Measurements from ENCODE around the gene MEST. TPM values are rescaled to one million over a fixed set of nuclear protein-coding genes. Genes with fewer than 3 reads are reported as not detected.
"Not testable (repeated sequence)": the region's sequence is repeated elsewhere in the genome, so short reads cannot be mapped to it uniquely, and the experiment has no call there.

MEST gene
- polyA plus RNA-seq, 1 of the 3 experiments (the other 2 are of a cell fraction): 36.7 TPM

DNA sequence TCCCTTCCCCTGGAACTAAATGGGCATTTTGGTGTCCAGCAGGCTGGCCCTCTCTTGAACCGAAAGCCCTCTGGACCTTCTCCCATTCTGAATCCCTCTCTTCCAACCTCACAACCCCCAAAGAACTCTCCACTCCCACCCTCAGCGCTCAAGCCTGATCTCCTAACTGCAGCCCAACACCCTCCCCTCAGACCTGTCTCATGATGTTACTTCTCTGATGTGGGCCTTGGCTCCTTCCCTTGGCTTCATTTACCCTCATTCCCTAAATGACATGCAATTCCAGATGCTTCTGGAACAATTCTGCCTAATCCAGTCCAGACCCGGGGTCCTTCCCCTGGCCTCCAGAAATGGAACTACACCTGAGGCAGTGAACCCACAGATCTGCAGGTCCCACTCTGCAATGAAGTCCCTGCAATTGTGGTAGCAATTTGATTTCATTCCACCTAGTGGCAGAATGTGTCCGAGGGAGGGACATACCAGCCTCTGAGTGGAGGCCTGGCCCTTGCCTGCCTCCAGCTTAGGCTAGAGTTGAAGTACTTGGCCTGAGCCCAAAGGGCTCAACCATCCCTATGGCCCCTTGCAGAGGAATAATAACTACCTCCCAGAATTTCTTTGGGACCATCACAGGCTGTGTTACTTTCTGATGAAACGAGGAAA lies 47.0 kb upstream of the MEST start:
- H3F3A ChIP-seq (replicated peaks; ENCODE audit: insufficient read depth): no peaks in the 10 kb centered on the region
- no peak overlapping the region for H3K27ac ChIP-seq (ENCODE audit: low read depth in 2 of 2, low read length in 1 of 2)
- H3K4me2 ChIP-seq: no peak overlapping the region
- H3K36me3 ChIP-seq (replicated peaks in 1 of 2; ENCODE audit: control insufficient read depth in 1 of 2, insufficient read depth in 2 of 2, low read length in 1 of 2): no peaks in the 10 kb centered on the region
- CTCF ChIA-PET: interaction anchor here (0.9 to 1.1 kb wide), 2 partner anchors 8 to 11 kb away, joined by 3 read pairs; no protein-coding TSS in a partner anchor
- H3K4me3 ChIP-seq (ENCODE audit: low read depth in 2 of 2, low read length in 1 of 2): no peak overlapping the region
- no peak overlapping the region for H2AFZ ChIP-seq (ENCODE audit: low read depth)
- no peaks in the 10 kb centered on the region for H3K9me2 ChIP-seq
- DNase-seq: no peak
- no peaks in the 10 kb centered on the region for H4K20me1 ChIP-seq (ENCODE audit: insufficient read depth)
- no peak overlapping the region for H3K9ac ChIP-seq
- no peak for TF ChIP-seq RAD21 (IDR thresholded peaks at IDR 0.05; ENCODE audit: low read length)
- TF ChIP-seq, protein P1, sequence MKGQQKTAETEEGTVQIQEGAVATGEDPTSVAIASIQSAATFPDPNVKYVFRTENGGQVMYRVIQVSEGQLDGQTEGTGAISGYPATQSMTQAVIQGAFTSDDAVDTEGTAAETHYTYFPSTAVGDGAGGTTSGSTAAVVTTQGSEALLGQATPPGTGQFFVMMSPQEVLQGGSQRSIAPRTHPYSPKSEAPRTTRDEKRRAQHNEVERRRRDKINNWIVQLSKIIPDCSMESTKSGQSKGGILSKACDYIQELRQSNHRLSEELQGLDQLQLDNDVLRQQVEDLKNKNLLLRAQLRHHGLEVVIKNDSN (IDR thresholded peaks at IDR 0.05; ENCODE audit: borderline replicate concordance, low read depth): no peak
- 71% methylated on average over 5 of the region's 5 CpGs for WGBS (ENCODE audit: low lambda C conversion rate)
- H3K79me2 ChIP-seq (ENCODE audit: insufficient read depth): no peaks in the 10 kb centered on the region
- POLR2A ChIA-PET: no interaction called here
- H3K27me3 ChIP-seq (ENCODE audit: insufficient read depth): no peaks in the 10 kb centered on the region
- 0 out of 2 replicates have a peak, but pooled peaks cover 7% of the 10 kb centered on the region for H3K9me3 ChIP-seq
- peaks cover 0 to 10% of the 10 kb centered on the region in 2 experiments; a peak in 2 of 4 replicates for H3K4me1 ChIP-seq (ENCODE audit: control insufficient read depth in 1 of 2, insufficient read depth in 2 of 2, low read depth in 1 of 2, low read length in 1 of 2)

DNA sequence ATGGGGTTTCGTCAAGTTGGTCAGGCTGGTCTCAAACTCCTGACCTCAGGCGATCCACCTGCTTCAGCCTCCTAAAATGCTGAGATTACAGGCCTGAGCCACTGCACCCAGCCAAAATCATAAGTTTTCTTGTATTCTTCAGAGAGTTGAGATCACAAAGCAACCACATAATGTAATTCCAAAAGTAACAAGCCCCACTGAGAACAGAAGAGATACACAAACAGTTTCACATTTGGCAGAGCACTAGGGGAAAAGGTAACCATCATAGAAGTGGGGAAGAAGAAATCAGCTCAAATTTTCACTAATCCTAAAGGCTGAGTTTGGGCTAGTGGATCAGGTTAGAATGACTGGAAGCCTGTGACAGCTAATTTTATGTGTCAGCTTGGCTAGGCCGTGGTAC lies 45.6 kb upstream of the MEST start:
- Histone ChIP-seq H3K9me3 (0 out of 2 replicates have a peak, but pooled peaks cover 7% of the 10 kb centered on the region), H3K27ac (ENCODE audit: low read depth in 2 of 2, low read length in 1 of 2) (no peak overlapping the region), H3K4me3 (ENCODE audit: low read depth in 2 of 2, low read length in 1 of 2) (no peak overlapping the region), H3K4me2 (no peak overlapping the region), H4K20me1 (ENCODE audit: insufficient read depth) (no peaks in the 10 kb centered on the region), H3F3A (replicated peaks; ENCODE audit: insufficient read depth) (no peaks in the 10 kb centered on the region), H2AFZ (ENCODE audit: low read depth) (no peak overlapping the region), H3K79me2 (ENCODE audit: insufficient read depth) (no peaks in the 10 kb centered on the region), H3K36me3 (replicated peaks in 1 of 2; ENCODE audit: control insufficient read depth in 1 of 2, insufficient read depth in 2 of 2, low read length in 1 of 2) (no peaks in the 10 kb centered on the region), H3K27me3 (ENCODE audit: insufficient read depth) (no peaks in the 10 kb centered on the region), H3K9ac (no peak overlapping the region), H3K4me1 (ENCODE audit: control insufficient read depth in 1 of 2, insufficient read depth in 2 of 2, low read depth in 1 of 2, low read length in 1 of 2) (peaks cover 0 to 4% of the 10 kb centered on the region in 2 experiments; a peak in 2 of 4 replicates), H3K9me2 (no peaks in the 10 kb centered on the region)
- WGBS (ENCODE audit: low lambda C conversion rate): 63% methylated on average over 3 of the region's 3 CpGs
- DNase-seq: no peak
- CTCF ChIA-PET: interaction anchor here (0.6 kb wide), 1 partner anchor 205 kb away, joined by 3 read pairs; no protein-coding TSS in a partner anchor
- TF ChIP-seq, protein P2, sequence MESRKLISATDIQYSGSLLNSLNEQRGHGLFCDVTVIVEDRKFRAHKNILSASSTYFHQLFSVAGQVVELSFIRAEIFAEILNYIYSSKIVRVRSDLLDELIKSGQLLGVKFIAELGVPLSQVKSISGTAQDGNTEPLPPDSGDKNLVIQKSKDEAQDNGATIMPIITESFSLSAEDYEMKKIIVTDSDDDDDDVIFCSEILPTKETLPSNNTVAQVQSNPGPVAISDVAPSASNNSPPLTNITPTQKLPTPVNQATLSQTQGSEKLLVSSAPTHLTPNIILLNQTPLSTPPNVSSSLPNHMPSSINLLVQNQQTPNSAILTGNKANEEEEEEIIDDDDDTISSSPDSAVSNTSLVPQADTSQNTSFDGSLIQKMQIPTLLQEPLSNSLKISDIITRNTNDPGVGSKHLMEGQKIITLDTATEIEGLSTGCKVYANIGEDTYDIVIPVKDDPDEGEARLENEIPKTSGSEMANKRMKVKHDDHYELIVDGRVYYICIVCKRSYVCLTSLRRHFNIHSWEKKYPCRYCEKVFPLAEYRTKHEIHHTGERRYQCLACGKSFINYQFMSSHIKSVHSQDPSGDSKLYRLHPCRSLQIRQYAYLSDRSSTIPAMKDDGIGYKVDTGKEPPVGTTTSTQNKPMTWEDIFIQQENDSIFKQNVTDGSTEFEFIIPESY (IDR thresholded peaks at IDR 0.05; ENCODE audit: borderline replicate concordance, low read depth): no peak
- no peak for TF ChIP-seq RFX5 (IDR thresholded peaks at IDR 0.05; ENCODE audit: low read length)
- no peak for TF ChIP-seq FOXM1 (IDR thresholded peaks at IDR 0.05; ENCODE audit: low read depth)
- POLR2A ChIA-PET: interaction anchor here (1.0 kb wide), 1 partner anchor 241 kb away, joined by 4 read pairs; the partner anchor contains the start of gene TMEM209

DNA sequence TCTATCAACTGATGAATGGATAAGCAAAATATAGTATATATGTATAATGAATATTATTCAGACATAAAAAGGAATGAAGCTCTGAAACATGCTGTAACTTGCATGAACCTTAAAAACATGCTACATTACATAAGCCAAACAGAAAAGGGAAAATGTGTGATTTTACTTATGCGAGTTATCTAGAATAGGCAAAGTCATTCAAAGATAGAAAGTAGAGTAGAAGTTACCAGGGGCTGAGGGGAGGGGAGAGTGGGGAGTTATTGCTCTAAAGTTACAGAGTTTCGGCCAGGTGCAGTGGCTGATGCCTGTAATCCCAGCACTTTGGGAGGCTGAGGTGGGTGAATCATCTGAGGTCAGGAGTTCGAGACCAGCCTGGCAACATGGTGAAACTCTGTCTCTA lies 40.5 kb upstream of the MEST start:
- CTCF ChIA-PET; H3K4me3 ChIP-seq (ENCODE audit: low read depth in 2 of 2, low read length in 1 of 2); H3K79me2 ChIP-seq (ENCODE audit: insufficient read depth); H3K27me3 ChIP-seq (ENCODE audit: insufficient read depth); H3K9me3 ChIP-seq; H3K27ac ChIP-seq (ENCODE audit: low read depth in 2 of 2, low read length in 1 of 2); H3K4me2 ChIP-seq; H2AFZ ChIP-seq (ENCODE audit: low read depth); H4K20me1 ChIP-seq (ENCODE audit: insufficient read depth); H3K9ac ChIP-seq; DNase-seq; H3F3A ChIP-seq (replicated peaks; ENCODE audit: insufficient read depth); H3K36me3 ChIP-seq (replicated peaks in 1 of 2; ENCODE audit: control insufficient read depth in 1 of 2, insufficient read depth in 2 of 2, low read length in 1 of 2); H3K4me1 ChIP-seq (ENCODE audit: control insufficient read depth in 1 of 2, insufficient read depth in 2 of 2, low read depth in 1 of 2, low read length in 1 of 2); H3K9me2 ChIP-seq; POLR2A ChIA-PET: not testable (repeated sequence)
- 73% methylated on average over 3 of the region's 3 CpGs for WGBS (ENCODE audit: low lambda C conversion rate)

All from SK-N-SH (cell line).